ENCODE results near the gene KCNC1.

The KCNC1 gene

DNA sequence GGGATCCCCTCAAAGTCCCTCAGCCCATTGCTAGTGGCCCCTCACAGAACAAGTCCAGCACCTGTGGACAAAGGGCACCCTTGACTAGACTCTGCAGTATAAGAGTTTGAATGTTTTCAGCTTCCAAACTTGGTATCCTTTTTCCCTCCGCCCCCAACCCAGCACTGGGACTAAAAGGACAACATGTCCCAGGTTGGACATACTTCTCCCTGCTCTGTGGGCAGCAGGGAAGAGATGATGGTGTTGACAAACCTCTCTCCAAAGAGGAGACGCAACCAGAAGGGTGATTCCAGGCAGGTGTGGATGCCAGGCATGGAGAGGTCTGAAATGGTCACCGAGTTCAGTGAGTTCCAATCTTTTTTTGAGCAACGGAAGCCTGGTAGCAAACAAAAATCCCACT, 19.7 kb upstream of the KCNC1 start:
- in situ Hi-C loops (cut with MboI; ENCODE audit: low sequenced_read_pairs) = no loop called here

DNA sequence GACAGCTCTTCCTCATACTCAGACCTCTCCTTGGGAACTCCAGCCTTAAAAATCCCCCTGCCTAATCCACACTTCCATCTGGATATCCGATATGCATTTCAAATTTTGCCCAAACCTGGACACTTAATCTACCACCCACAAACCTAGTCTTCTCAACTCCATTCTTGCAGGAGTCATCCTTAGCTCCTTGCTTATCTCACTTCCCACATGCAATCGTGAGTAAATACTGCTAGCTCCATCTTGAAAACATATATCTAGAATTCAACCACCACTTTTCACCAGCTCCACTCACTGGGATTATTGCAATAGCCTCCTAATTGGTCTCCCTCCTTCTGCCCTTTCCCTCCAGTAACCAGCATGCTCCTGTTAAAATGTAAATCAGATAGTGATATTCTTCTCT, 17.8 kb upstream of the KCNC1 start:
- in situ Hi-C loops (cut with MboI; ENCODE audit: low sequenced_read_pairs) = no loop called here

- in situ Hi-C loops (cut with MboI; ENCODE audit: low sequenced_read_pairs) = no loop called here
Observed at GRCh38 chr11:17718015-17718414, 16.6 kb upstream of the KCNC1 start.

DNA sequence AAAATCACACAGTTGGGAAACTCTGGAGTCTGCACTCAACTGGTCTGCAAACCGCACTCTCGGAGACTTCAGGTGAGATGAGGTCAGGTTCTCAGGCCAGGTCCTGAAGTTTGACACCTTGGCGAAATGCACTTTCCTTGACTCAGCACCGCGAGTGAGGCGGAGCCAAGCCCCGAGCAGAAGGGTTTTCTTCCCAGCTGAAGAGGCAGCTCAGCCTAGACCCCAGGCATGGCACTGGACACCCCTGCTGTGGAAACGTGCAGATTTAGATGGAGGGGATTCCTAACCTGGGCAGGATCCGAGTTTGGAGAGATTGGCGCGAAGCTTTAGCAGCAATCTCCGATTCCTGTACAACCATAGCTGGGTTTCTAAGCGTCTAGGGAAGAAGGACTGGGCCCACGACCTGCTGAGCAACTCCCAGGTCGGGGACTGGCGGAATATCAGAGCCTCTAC, 16.0 kb upstream of the KCNC1 start:
- in situ Hi-C loops (cut with MboI; ENCODE audit: low sequenced_read_pairs) = no loop called here

DNA sequence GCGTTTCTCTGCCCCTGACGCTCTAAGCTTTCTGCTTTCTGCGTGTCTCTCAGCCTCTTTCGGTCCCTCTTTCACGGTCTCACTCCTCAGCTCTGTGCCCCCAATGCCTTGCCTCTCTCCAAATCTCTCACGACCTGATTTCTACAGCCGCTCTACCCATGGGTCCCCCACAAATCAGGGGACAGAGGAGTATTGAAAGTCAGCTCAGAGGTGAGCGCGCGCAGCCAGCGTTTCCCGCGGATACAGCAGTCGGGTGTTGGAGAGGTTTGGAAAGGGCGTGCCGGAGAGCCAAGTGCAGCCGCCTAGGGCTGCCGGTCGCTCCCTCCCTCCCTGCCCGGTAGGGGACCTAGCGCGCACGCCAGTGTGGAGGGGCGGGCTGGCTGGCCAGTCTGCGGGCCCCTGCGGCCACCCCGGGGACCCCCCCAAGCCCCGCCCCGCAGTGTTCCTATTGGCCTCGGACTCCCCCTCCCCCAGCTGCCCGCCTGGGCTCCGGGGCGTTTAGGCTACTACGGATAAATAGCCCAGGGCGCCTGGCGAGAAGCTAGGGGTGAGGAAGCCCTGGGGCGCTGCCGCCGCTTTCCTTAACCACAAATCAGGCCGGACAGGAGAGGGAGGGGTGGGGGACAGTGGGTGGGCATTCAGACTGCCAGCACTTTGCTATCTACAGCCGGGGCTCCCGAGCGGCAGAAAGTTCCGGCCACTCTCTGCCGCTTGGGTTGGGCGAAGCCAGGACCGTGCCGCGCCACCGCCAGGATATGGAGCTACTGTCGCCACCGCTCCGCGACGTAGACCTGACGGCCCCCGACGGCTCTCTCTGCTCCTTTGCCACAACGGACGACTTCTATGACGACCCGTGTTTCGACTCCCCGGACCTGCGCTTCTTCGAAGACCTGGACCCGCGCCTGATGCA, 15.3 kb upstream of the KCNC1 start, which contains the start of gene MYOD1:
Gene MYOD1 (plus strand): TSS at position 544 of the 910 bp plus-strand sequence. CDS start 212 bp downstream, at position 756.
- in situ Hi-C loops (cut with MboI; ENCODE audit: low sequenced_read_pairs) = no loop called here

DNA sequence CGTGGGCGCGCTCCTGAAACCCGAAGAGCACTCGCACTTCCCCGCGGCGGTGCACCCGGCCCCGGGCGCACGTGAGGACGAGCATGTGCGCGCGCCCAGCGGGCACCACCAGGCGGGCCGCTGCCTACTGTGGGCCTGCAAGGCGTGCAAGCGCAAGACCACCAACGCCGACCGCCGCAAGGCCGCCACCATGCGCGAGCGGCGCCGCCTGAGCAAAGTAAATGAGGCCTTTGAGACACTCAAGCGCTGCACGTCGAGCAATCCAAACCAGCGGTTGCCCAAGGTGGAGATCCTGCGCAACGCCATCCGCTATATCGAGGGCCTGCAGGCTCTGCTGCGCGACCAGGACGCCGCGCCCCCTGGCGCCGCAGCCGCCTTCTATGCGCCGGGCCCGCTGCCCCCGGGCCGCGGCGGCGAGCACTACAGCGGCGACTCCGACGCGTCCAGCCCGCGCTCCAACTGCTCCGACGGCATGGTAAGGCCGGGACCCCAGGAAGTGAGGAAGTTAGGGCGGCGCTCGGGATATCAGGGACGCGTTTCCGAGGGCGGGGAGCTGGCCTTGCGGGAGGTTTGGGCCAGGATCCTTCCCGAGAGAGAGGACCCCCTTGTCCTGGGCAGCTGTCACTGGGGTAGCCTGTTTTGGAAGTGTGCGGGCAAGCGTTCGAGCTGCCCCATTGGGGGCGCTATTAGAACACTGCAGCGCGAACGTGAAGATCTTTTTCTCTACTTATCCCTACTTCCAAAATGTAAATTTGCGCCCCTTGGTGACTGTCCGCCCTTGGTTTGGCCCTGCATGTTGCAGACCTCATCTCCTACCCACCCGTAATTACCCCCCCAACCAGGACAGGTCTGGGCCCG, 14.4 kb upstream of the KCNC1 start:
- in situ Hi-C loops (cut with MboI; ENCODE audit: low sequenced_read_pairs) = no loop called here

GRCh38 chr11:17720796-17721171, 13.8 kb upstream of the KCNC1 start:
- in situ Hi-C loops (cut with MboI; ENCODE audit: low sequenced_read_pairs) = no loop called here

GRCh38 chr11:17721242-17721999, 13.2 kb upstream of the KCNC1 start:
- in situ Hi-C loops (cut with MboI; ENCODE audit: low sequenced_read_pairs) = no loop called here

- in situ Hi-C loops (cut with MboI; ENCODE audit: low sequenced_read_pairs) = no loop called here
Observed at GRCh38 chr11:17722000-17722643, 12.5 kb upstream of the KCNC1 start.

- in situ Hi-C loops (cut with MboI; ENCODE audit: low sequenced_read_pairs) = no loop called here
Observed at GRCh38 chr11:17724020-17724908, 10.3 kb upstream of the KCNC1 start.

- in situ Hi-C loops (cut with MboI; ENCODE audit: low sequenced_read_pairs) = loop anchor here (25.0 kb wide), 1 partner anchor 262 kb away; no protein-coding TSS in a partner anchor
Observed at GRCh38 chr11:17725174-17725573, 9.4 kb upstream of the KCNC1 start.

DNA sequence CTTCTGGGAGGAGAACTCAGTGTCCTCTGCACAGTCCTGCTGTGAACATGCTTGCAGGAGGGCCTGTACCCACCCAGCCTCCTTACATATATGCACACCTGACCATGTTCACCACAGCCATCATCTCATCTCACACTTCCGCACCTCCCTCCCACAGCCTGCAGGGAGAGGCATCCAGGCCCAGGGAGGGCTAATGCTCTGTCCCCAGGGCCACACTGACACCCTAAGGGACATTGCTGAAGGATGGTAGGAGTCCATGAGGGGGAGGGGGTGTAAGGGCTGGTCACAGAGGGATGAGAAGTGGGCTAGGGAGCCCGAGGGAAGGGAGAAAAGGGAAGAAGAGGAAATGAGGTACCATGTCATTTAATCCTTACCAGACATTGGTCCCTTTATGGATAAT, 4.4 kb upstream of the KCNC1 start:
- in situ Hi-C loops (cut with MboI; ENCODE audit: low sequenced_read_pairs) = loop anchor here (25.0 kb wide), 1 partner anchor 257 kb away; no protein-coding TSS in a partner anchor

DNA sequence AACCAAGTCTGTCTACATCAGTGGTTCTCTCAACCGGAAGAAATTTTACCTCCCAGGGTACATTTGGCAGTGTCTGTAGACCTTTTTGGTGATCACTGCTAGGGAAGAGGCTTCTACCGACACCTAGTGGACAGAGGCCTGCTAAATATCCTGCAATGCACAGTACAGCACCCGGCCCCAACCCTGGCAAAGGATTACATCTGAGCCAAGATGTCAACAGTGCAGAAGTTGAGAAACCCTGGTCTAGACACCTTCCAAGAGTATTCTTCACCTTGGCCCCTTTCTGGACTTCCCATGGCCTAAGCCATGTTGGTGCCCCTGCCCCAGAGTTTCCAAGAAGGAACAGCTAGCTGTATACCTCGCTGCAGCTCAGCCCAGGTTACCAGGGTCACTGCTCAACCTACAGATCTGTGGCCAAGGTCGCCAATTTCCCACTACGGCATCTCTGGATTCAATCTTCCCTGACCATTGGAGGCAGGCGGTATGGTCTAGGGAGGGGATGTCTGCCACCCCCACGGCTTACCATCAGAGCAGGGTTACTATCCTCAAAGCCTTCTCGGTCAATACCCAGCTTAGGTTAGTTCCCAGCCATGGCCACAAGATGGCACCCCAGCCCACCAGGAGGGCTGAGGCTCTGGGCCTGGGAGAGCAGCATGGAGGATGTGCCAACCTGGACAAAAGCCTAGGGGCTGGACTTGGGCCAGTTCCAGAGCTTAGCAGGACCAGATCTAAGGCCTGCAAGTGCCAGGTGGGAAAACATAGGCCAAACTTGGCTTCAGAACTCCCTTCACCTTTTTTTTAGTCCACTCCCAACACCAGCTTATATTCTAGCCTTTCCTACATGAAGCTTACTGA, 3.7 kb upstream of the KCNC1 start:
- in situ Hi-C loops (cut with MboI; ENCODE audit: low sequenced_read_pairs) = loop anchor here (25.0 kb wide), 1 partner anchor 256 kb away; no protein-coding TSS in a partner anchor

- in situ Hi-C loops (cut with MboI; ENCODE audit: low sequenced_read_pairs) = loop anchor here (25.0 kb wide), 1 partner anchor 254 kb away; no protein-coding TSS in a partner anchor
Observed at GRCh38 chr11:17733261-17733660, 1.3 kb upstream of the KCNC1 start.

GRCh38 chr11:17734986-17735817, 621 bp downstream of the KCNC1 start:
- in situ Hi-C loops (cut with MboI; ENCODE audit: low sequenced_read_pairs) = loop anchor here (25.0 kb wide), 1 partner anchor 252 kb away; no protein-coding TSS in a partner anchor

DNA sequence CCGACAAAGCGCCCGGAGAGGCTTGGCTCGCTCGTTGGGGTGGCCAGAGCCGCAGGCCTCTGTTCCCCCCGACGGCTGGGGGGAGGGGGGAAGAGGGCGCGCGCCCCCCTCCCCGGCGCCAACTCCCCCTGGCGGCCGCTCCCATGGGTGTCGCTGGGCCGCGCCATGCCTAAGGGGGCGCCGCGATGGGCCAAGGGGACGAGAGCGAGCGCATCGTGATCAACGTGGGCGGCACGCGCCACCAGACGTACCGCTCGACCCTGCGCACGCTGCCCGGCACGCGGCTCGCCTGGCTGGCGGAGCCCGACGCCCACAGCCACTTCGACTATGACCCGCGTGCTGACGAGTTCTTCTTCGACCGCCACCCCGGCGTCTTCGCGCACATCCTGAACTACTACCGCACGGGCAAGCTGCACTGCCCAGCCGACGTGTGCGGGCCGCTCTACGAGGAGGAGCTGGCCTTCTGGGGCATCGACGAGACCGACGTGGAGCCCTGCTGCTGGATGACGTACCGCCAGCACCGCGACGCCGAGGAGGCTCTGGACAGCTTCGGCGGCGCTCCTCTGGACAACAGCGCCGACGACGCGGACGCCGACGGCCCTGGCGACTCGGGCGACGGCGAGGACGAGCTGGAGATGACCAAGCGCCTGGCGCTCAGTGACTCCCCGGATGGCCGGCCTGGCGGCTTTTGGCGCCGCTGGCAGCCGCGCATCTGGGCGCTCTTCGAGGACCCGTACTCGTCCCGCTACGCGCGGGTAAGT, 1.4 kb downstream of the KCNC1 start:
- in situ Hi-C loops (cut with MboI; ENCODE audit: low sequenced_read_pairs) = loop anchor here (25.0 kb wide), 1 partner anchor 251 kb away; no protein-coding TSS in a partner anchor

DNA sequence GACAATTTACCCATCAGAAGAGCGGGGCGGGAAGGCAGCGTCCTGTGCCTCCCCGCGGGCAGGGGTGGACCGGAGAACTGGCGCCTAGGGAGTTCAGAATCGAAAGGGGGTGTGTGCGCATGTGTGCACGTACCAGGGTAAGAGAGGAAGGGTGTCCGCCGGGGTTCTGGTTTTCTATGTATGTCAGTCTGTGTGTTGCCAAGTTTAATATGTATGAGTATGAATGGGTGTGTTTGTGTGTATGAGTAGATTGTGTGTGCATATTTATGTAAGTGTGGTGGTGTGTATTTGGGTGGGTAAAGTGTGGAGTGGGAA, 2.0 kb downstream of the KCNC1 start:
- in situ Hi-C loops (cut with MboI; ENCODE audit: low sequenced_read_pairs) = loop anchor here (25.0 kb wide), 1 partner anchor 251 kb away; no protein-coding TSS in a partner anchor

Measured in HL-60/S4 treated with phorbol 12-myristate 13-acetate at 8.2 ng/mL for 4 days and 3 days (cell line).